H9 (cell line): Measurements from ENCODE around the gene RRAS. TPM values are rescaled to one million over a fixed set of nuclear protein-coding genes. Genes with fewer than 3 reads are reported as not detected.
A peak's percentile ranks its signal among the peaks of the same experiment; 100 is the strongest.

ENCODE experiments used
- DNase-seq: peaks from one replicate; pipeline ENCODE4 v3.0.0-alpha.2; 2017
- H2AFZ ChIP-seq: one replicate; pipeline ENCODE4 v1.6.1; 2013; ENCODE audit warnings: mild to moderate bottlenecking, low read length, control low read depth, moderate library complexity
- H2AK5ac ChIP-seq: 2 replicates; pipeline ENCODE4 v1.6.1; 2013; ENCODE audit warnings: low read length, control low read depth, mixed read lengths; ENCODE audit not compliant: insufficient read length
- H2BK120ac ChIP-seq: one replicate; pipeline ENCODE4 v1.6.1; 2013; ENCODE audit warnings: low read depth, mild to moderate bottlenecking, low read length, control low read depth, inconsistent platforms; ENCODE audit not compliant: poor library complexity, severe bottlenecking
- H2BK12ac ChIP-seq: 2 replicates; pipeline ENCODE4 v1.6.1; 2013; ENCODE audit warnings: low read length, control low read depth, mixed read lengths, low read depth; ENCODE audit not compliant: insufficient read length
- H2BK15ac ChIP-seq: 2 replicates; pipeline ENCODE4 v1.6.1; 2013; ENCODE audit warnings: low read depth, low read length, control low read depth
- H2BK20ac ChIP-seq: one replicate; pipeline ENCODE4 v1.6.1; 2013; ENCODE audit warnings: low read depth, mild to moderate bottlenecking, low read length, control low read depth, inconsistent platforms; ENCODE audit not compliant: poor library complexity, severe bottlenecking
- H2BK5ac ChIP-seq: 2 replicates; pipeline ENCODE4 v1.6.1; 2013; ENCODE audit warnings: low read length, control low read depth, mixed read lengths; ENCODE audit not compliant: insufficient read length
- H3K14ac ChIP-seq: 2 replicates; pipeline ENCODE4 v1.6.1; 2013; ENCODE audit warnings: low read length, control low read depth; ENCODE audit not compliant: insufficient read depth
- H3K18ac ChIP-seq: 2 replicates; pipeline ENCODE4 v1.6.1; 2013; ENCODE audit warnings: low read depth, mild to moderate bottlenecking, mixed read lengths, low read length, control low read depth; ENCODE audit not compliant: insufficient read length
- H3K23ac ChIP-seq: 2 replicates; pipeline ENCODE4 v1.6.1; 2013; ENCODE audit warnings: low read length, control low read depth, mixed read lengths, low read depth; ENCODE audit not compliant: insufficient read length
- H3K23me2 ChIP-seq: 2 replicates; pipeline ENCODE4 v1.6.1; 2013; ENCODE audit warnings: low read depth, mild to moderate bottlenecking, mixed read lengths, low read length, control low read depth; ENCODE audit not compliant: insufficient read length, poor library complexity, severe bottlenecking
- H3K27ac ChIP-seq: 2 replicates; pipeline ENCODE4 v1.5.1; 2013; ENCODE audit warnings: low read length, control low read depth, mixed read lengths, low read depth; ENCODE audit not compliant: insufficient read length
- H3K27me3 ChIP-seq: 2 replicates; pipeline ENCODE4 v1.6.1; 2013; ENCODE audit warnings: low read length, control low read depth, inconsistent platforms; ENCODE audit not compliant: insufficient read depth
- H3K4ac ChIP-seq: 2 replicates; pipeline ENCODE4 v1.6.1; 2013; ENCODE audit warnings: low read depth, mild to moderate bottlenecking, control low read depth, inconsistent platforms, low read length, moderate library complexity
- H3K4me1 ChIP-seq: 2 replicates; pipeline ENCODE4 v1.6.1; 2013; ENCODE audit warnings: low read length, control low read depth, inconsistent platforms; ENCODE audit not compliant: insufficient read depth
- H3K4me2 ChIP-seq: 2 replicates; pipeline ENCODE4 v1.6.1; 2013; ENCODE audit warnings: low read length, control low read depth, mixed read lengths; ENCODE audit not compliant: insufficient read length, insufficient read depth
- H3K56ac ChIP-seq: 2 replicates; pipeline ENCODE4 v1.6.1; 2013; ENCODE audit warnings: low read depth, mild to moderate bottlenecking, mixed read lengths, low read length, control low read depth; ENCODE audit not compliant: insufficient read length
- H3K79me1 ChIP-seq: 2 replicates; pipeline ENCODE4 v1.6.1; 2013; ENCODE audit warnings: low read depth, mild to moderate bottlenecking, moderate library complexity, low read length, control low read depth, inconsistent platforms; ENCODE audit not compliant: insufficient read depth, poor library complexity, severe bottlenecking
- H3K79me2 ChIP-seq: 2 replicates; pipeline ENCODE4 v1.6.1; 2013; ENCODE audit warnings: low read length, control low read depth, inconsistent platforms; ENCODE audit not compliant: insufficient read depth
- H3K9ac ChIP-seq: 2 replicates; pipeline ENCODE4 v1.6.1; 2013; ENCODE audit warnings: low read length, control low read depth, mixed read lengths; ENCODE audit not compliant: insufficient read length; ENCODE audit errors: extremely low read depth
- H3K9me3 ChIP-seq: one replicate; pipeline ENCODE4 v1.6.1; 2013; ENCODE audit warnings: low read depth, low read length, inconsistent platforms; ENCODE audit not compliant: control insufficient read depth
- H3T11ph ChIP-seq: one replicate; pipeline ENCODE4 v1.6.1; 2013; ENCODE audit warnings: mild to moderate bottlenecking, low read length, control low read depth, inconsistent platforms
- H4K20me1 ChIP-seq: one replicate; pipeline ENCODE4 v1.6.1; 2013; ENCODE audit not compliant: control insufficient read depth, insufficient read length, insufficient read depth
- H4K5ac ChIP-seq: 2 replicates; pipeline ENCODE4 v1.6.1; 2013; ENCODE audit warnings: low read depth, mild to moderate bottlenecking, mixed read lengths, low read length, control low read depth; ENCODE audit not compliant: insufficient read length
- H4K8ac ChIP-seq: replicated peaks from 2 replicates; pipeline ENCODE4 v1.6.1; 2013; ENCODE audit warnings: low read length, control low read depth, mixed read lengths, low read depth; ENCODE audit not compliant: insufficient read length
- H4K91ac ChIP-seq: 2 replicates; pipeline ENCODE4 v1.6.1; 2013; ENCODE audit warnings: low read depth, mild to moderate bottlenecking, moderate library complexity, mixed read lengths, low read length, control low read depth; ENCODE audit not compliant: insufficient read length
- H3K27ac Mint-ChIP-seq, 3 experiments: 2 replicates in 2 of 3; 3 replicates in 1 of 3; pipeline ENCODE4 v1.8.0; 2020 to 2021; ENCODE audit warnings: mixed read lengths in 3 of 3, mild to moderate bottlenecking in 1 of 3, moderate library complexity in 1 of 3
- H3K27me3 Mint-ChIP-seq: 2 replicates; pipeline ENCODE4 v1.8.0; 2021; ENCODE audit warnings: low read depth, mild to moderate bottlenecking, moderate library complexity, mixed read lengths
- H3K36me3 Mint-ChIP-seq, 3 experiments: 2 replicates in 2 of 3; 3 replicates in 1 of 3; pipeline ENCODE4 v1.8.0; 2020 to 2021; ENCODE audit warnings: low read depth in 3 of 3, mixed read lengths in 3 of 3; ENCODE audit not compliant: insufficient read depth in 1 of 3
- H3K4me1 Mint-ChIP-seq, 2 experiments: 2 replicates each; pipeline ENCODE4 v1.8.0; 2020; ENCODE audit warnings: mixed read lengths in 2 of 2
- H3K4me3 Mint-ChIP-seq, 2 experiments: 2 replicates in 1 of 2; 3 replicates in 1 of 2; pipeline ENCODE4 v1.8.0; 2020 to 2021; ENCODE audit warnings: mild to moderate bottlenecking in 2 of 2, mixed read lengths in 2 of 2, moderate library complexity in 1 of 2
- H3K9me3 Mint-ChIP-seq, 2 experiments: 2 replicates in 1 of 2; 3 replicates in 1 of 2; pipeline ENCODE4 v1.8.0; 2020; ENCODE audit warnings: mild to moderate bottlenecking in 2 of 2, mixed read lengths in 2 of 2, moderate library complexity in 1 of 2
- WGBS: extraction: QIAGEN DNeasy Blood & Tissue Kit; methylation state at CpG from one replicate; pipeline ENCODE4 v1.1.7; 2013; ENCODE audit warnings: missing lambda C conversion rate, low lambda C conversion rate, mixed read lengths; ENCODE audit not compliant: insufficient read length; ENCODE audit errors: extremely low coverage; 5-methylcytosine and 5-hydroxymethylcytosine counted together
- total RNA-seq: library from RNA; stranded (reverse); gene quantifications from 2 replicates; pipeline ENCODE4 v1.2.1, GENCODE V29; 2021
- TF ChIP-seq, protein P1 (sequence below): fragments of 200-600 bp; sonication (generic); conservative IDR thresholded peaks from 3 replicates; pipeline ENCODE4 v1.8.0; 2021; ENCODE audit warnings: antibody characterized with exemption, mild to moderate bottlenecking

The RRAS gene
- total RNA-seq, 1 experiment from 2014 or later = 9.9 TPM

DNA sequence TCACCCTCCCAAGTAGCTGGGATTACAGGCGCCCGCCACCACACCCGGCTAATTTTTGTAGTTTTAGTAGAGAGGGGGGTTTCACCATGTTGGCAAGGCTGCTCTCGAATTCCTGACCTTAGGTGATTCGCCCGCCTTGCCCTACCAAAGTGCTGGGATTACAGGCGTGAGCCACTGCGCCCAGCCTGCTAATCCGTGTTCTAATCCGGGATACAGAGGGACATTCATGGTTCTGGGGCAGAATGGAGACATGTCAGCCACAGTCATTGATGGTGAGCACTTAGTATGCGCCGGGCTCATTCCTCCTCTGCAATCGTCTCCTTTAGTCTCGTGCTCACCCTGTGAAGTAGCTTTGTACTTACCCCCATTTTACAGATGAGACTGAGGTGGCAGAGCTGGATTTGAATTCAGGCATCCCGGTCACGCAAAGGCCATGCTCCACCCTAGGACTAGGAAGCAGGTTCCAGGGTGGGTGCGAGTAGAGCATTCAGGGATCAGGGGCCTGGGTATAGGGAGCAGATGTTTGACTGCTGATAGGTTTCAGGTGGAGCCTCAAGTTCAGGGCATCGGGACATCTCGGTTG lies 8.2 kb downstream of the RRAS start:
- Histone ChIP-seq H3K56ac (no peak overlapping the region), H4K8ac (no peak overlapping the region), H3K14ac (no peak overlapping the region), H2BK15ac (no peak overlapping the region), H4K5ac (no peak overlapping the region), H2BK20ac (no peak overlapping the region), H4K91ac (no peak overlapping the region), H3K4me1 (no peaks in the 10 kb centered on the region), H3K79me1 (no peaks in the 10 kb centered on the region), H3K79me2 (no peaks in the 10 kb centered on the region), H3K23me2 (no peaks in the 10 kb centered on the region), H3K9ac (no peak overlapping the region), H2BK12ac (no peak overlapping the region), H2BK5ac (no peak overlapping the region), H4K20me1 (peaks cover 2% of the 10 kb centered on the region), H2AK5ac (no peak overlapping the region), H3K27ac (no peak overlapping the region), H3K27me3 (no peaks in the 10 kb centered on the region), H3K4ac (no peak overlapping the region), H3K4me2 (no peak overlapping the region), H2BK120ac (no peak overlapping the region), H3K23ac (no peak overlapping the region), H3K18ac (no peak overlapping the region), H3K9me3 (no peaks in the 10 kb centered on the region), H2AFZ (no peak overlapping the region), H3T11ph (no peak overlapping the region)
- WGBS = no CpG with 5 or more reads among the region's 19 CpGs
- Mint-ChIP-seq H3K36me3 (peaks cover 9 to 25% (median 18%) of the 10 kb centered on the region in 3 experiments), H3K27me3 (peaks cover 12% of the 10 kb centered on the region), H3K4me3 (no peak overlapping the region), H3K27ac (peak overlapping the region in 1 of 3 experiments; percentile 55; a peak in 1 of 7 replicates), H3K4me1 (peaks cover 21 to 24% of the 10 kb centered on the region in 2 experiments), H3K9me3 (no peaks in the 10 kb centered on the region)
- no peak for DNase-seq
- TF ChIP-seq, protein P1, sequence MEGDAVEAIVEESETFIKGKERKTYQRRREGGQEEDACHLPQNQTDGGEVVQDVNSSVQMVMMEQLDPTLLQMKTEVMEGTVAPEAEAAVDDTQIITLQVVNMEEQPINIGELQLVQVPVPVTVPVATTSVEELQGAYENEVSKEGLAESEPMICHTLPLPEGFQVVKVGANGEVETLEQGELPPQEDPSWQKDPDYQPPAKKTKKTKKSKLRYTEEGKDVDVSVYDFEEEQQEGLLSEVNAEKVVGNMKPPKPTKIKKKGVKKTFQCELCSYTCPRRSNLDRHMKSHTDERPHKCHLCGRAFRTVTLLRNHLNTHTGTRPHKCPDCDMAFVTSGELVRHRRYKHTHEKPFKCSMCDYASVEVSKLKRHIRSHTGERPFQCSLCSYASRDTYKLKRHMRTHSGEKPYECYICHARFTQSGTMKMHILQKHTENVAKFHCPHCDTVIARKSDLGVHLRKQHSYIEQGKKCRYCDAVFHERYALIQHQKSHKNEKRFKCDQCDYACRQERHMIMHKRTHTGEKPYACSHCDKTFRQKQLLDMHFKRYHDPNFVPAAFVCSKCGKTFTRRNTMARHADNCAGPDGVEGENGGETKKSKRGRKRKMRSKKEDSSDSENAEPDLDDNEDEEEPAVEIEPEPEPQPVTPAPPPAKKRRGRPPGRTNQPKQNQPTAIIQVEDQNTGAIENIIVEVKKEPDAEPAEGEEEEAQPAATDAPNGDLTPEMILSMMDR = no peak
